Renal pelvis (tissue), 4 donors: ENCODE measurements around the gene C2CD4C. TPM values are rescaled to one million over a fixed set of nuclear protein-coding genes. Genes with fewer than 3 reads are reported as not detected.
"Not testable (repeated sequence)": the region's sequence is repeated elsewhere in the genome, so short reads cannot be mapped to it uniquely, and the experiment has no call there.

Experiments
- DNase-seq: peaks from one replicate; pipeline ENCODE4 v3.0.0-alpha.2; 2013
- polyA plus RNA-seq, 3 donors: library from polyadenylated mRNA; unstranded; fragments of 120-200 nt; gene quantifications; one replicate each; pipeline ENCODE4 v1.2.1, GENCODE V29; 2013; ENCODE audit not compliant: insufficient read length in 3 of 3

C2CD4C gene
- polyA plus RNA-seq, 3 donors = 2.0 to 4.4 (median 4.0) TPM

- no peak for DNase-seq
Measured at GRCh38 chr19:383922-384798, 24.8 kb downstream of the C2CD4C start.

- DNase-seq = no peak
Measured at GRCh38 chr19:383040-383439, 25.9 kb downstream of the C2CD4C start.

- not testable (repeated sequence) for DNase-seq
Measured at GRCh38 chr19:382578-382977, 26.4 kb downstream of the C2CD4C start.

- not testable (repeated sequence) for DNase-seq
Measured at GRCh38 chr19:381901-382300, 27.0 kb downstream of the C2CD4C start.

GRCh38 chr19:380618-381219 is 28.2 kb downstream of the C2CD4C start:
- not testable (repeated sequence) for DNase-seq

GRCh38 chr19:379796-380195 is 29.2 kb downstream of the C2CD4C start:
- no peak for DNase-seq

GRCh38 chr19:378706-379105 is 30.2 kb downstream of the C2CD4C start:
- no peak for DNase-seq

- DNase-seq = no peak
Measured at GRCh38 chr19:377801-378581, 31.0 kb downstream of the C2CD4C start.

GRCh38 chr19:376111-376470 is 32.9 kb downstream of the C2CD4C start:
- no peak for DNase-seq

GRCh38 chr19:375395-376110 is 33.4 kb downstream of the C2CD4C start:
- no peak for DNase-seq

- DNase-seq = no peak
Measured at GRCh38 chr19:374886-375235, 34.1 kb downstream of the C2CD4C start.

GRCh38 chr19:374183-374885 is 34.6 kb downstream of the C2CD4C start:
- DNase-seq = no peak

GRCh38 chr19:373391-374182 is 35.4 kb downstream of the C2CD4C start:
- no peak for DNase-seq

- no peak for DNase-seq
Measured at GRCh38 chr19:372306-372890, 36.5 kb downstream of the C2CD4C start.

- DNase-seq = no peak
Measured at GRCh38 chr19:371501-372168, 37.3 kb downstream of the C2CD4C start.

- DNase-seq = no peak
Measured at GRCh38 chr19:370641-371330, 38.2 kb downstream of the C2CD4C start.

GRCh38 chr19:369876-370275 is 39.1 kb downstream of the C2CD4C start:
- DNase-seq = no peak

GRCh38 chr19:369256-369655 is 39.7 kb downstream of the C2CD4C start:
- no peak for DNase-seq

GRCh38 chr19:368630-369024 is 40.3 kb downstream of the C2CD4C start:
- no peak for DNase-seq
